Breast epithelium (tissue), 3 donors: Measurements from ENCODE around the gene PARL.

Experiments used
- CTCF ChIP-seq, 3 donors: fragments of 450-650 bp; IDR thresholded peaks; one replicate each; pipeline ENCODE4 v1.5.1; 2016 to 2017; ENCODE audit warnings: antibody characterized with exemption in 3 of 3, mild to moderate bottlenecking in 3 of 3, moderate library complexity in 3 of 3
- POLR2A ChIP-seq: fragments of 450-650 bp; IDR thresholded peaks from one replicate; pipeline ENCODE4 v1.6.1; 2016; ENCODE audit warnings: antibody characterized with exemption, mild to moderate bottlenecking, moderate library complexity
- POLR2AphosphoS5 ChIP-seq, 3 donors: sonication (generic); formaldehyde crosslinking; IDR thresholded peaks; one replicate each; pipeline ENCODE4 v1.6.1; 2017; ENCODE audit warnings: antibody characterized with exemption in 3 of 3

DNA sequence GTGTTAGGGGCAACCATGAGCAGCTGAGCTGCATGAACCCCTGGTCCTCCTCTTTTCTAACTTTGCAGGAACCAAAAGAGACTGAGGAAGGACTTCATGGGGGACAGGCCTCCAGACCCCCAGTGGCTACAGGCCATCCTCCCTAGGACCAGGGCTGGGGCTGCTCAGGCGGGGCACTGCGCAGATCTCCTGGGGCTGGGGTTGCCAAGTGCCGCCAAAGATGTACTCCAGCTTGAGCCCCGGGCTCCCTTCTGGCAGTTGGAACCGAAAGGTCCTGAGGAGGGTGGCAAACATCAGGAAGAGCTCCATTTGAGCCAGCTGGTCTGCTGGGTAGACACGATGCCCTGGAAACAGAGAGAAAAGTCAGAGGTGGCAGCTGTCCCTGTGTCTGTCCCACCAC, 11.1 kb upstream of the PARL start:
- no peak for TF ChIP-seq POLR2A
- no peak for TF ChIP-seq CTCF (IDR thresholded peaks at IDR 0.05)
- no peak for TF ChIP-seq POLR2AphosphoS5 (IDR thresholded peaks at IDR 0.05)
